A549 (cell line): ENCODE measurements around the gene NEURL1. TPM values are rescaled to one million over a fixed set of nuclear protein-coding genes. Genes with fewer than 3 reads are reported as not detected.

Experiments used
- ATAC-seq, 2 experiments: fragments of 200-7000 bp in 1 of 2; fragments of >200 bp in 1 of 2; cut with Nextera tagmentation in 1 of 2; cut with Tn5 transposase in 1 of 2; 3 replicates each; pipeline versions ENCODE4 v1.8.0 to v1.9.1; 2018 to 2020; ENCODE audit warnings: mild to moderate bottlenecking in 1 of 2, moderate library complexity in 1 of 2
- CTCF ChIA-PET: fragments of 300-600 bp; sonication (Branson Sonifier 250); formaldehyde crosslinking; extraction: SDS; loops from one replicate; lab custom pipeline; 2021; ENCODE audit warnings: antibody characterized with exemption, inconsistent platforms; lab: Yijun Ruan, JAX
- POLR2A ChIA-PET: fragments of 350-600 bp; formaldehyde crosslinking; extraction: SDS; loops from one replicate; lab custom pipeline; 2021; ENCODE audit warnings: antibody characterized with exemption, inconsistent platforms; lab: Yijun Ruan, JAX
- DNase-seq, 2 experiments: peaks; one replicate each; pipeline versions ENCODE4 v3.0.0 to v3.0.0-alpha.2; 2011 to 2016; ENCODE audit warnings: low read depth in 1 of 2, low spot score in 1 of 2
- FAIRE-seq: peaks from 2 replicates; lab custom pipeline; 2011; peaks lifted over from hg19 to GRCh38; lab: Jason Lieb, UNC
- H3K27ac ChIP-seq, 2 experiments: fragments of >200 bp; sonication (Bioruptor Twin); formaldehyde crosslinking; 3 replicates each; pipeline ENCODE4 v1.5.1; 2016 to 2017
- H3K4me1 ChIP-seq: fragments of >200 bp; sonication (Bioruptor Twin); formaldehyde crosslinking; 3 replicates; pipeline ENCODE4 v1.6.1; 2016
- H3K4me2 ChIP-seq: fragments of >200 bp; sonication (Bioruptor Twin); formaldehyde crosslinking; 3 replicates; pipeline ENCODE4 v1.6.1; 2016
- H3K4me3 ChIP-seq: fragments of >200 bp; sonication (Bioruptor Twin); formaldehyde crosslinking; 3 replicates; pipeline ENCODE4 v1.5.1; 2016
- H3K9me3 ChIP-seq: fragments of >200 bp; sonication (Bioruptor Twin); formaldehyde crosslinking; 3 replicates; pipeline ENCODE4 v1.6.1; 2016
- CHD4 ChIP-seq: fragments of 200-600 bp; sonication (generic); IDR thresholded peaks from 2 replicates; pipeline ENCODE4 v1.6.1; 2016; ENCODE audit warnings: antibody characterized with exemption, mild to moderate bottlenecking, borderline replicate concordance
- HDAC2 ChIP-seq: fragments of 200-600 bp; sonication (generic); IDR thresholded peaks from 2 replicates; pipeline ENCODE4 v1.6.1; 2016
- HOXB5 ChIP-seq: fragments of 250-450 bp; sonication (Bioruptor Pico); IDR thresholded peaks from 2 replicates; pipeline ENCODE4 v1.5.0; 2020; ENCODE audit warnings: mild to moderate bottlenecking, moderate library complexity
- MAZ ChIP-seq: fragments of 150-350 bp; IDR thresholded peaks from 2 replicates; pipeline ENCODE4 v1.6.1; 2014; ENCODE audit warnings: antibody characterized with exemption, low read depth, low read length, borderline replicate concordance
- NFE2L2 ChIP-seq: fragments of 150-350 bp; conservative IDR thresholded peaks from 2 replicates; pipeline ENCODE4 v1.6.1; 2014; ENCODE audit warnings: low read length
- POLR2AphosphoS2 ChIP-seq: conservative IDR thresholded peaks from 2 replicates; pipeline ENCODE4 v1.6.1; 2012; ENCODE audit warnings: low read length, improper control_type of control experiment, inconsistent platforms
- SMC3 ChIP-seq: fragments of >200 bp; sonication (Bioruptor Twin); formaldehyde crosslinking; IDR thresholded peaks from 3 replicates; pipeline ENCODE4 v1.6.1; 2018; ENCODE audit warnings: inconsistent platforms
- SREBF2 ChIP-seq: fragments of 450-650 bp; IDR thresholded peaks from 2 replicates; pipeline ENCODE4 v1.6.1; 2014; ENCODE audit warnings: mild to moderate bottlenecking, moderate library complexity
- WGBS: methylation state at CpG from one replicate; pipeline ENCODE4 v1.1.6; 2017; ENCODE audit errors: missing lambda C conversion rate; 5-methylcytosine and 5-hydroxymethylcytosine counted together
- polyA plus RNA-seq, 4 experiments: library from polyadenylated mRNA; depleted of rRNA in 3 of 4; stranded (reverse); fragments of >200 nt; fragmentation: RNase III in 1 of 4; extraction: RNeasy Plus Mini Kit Qiagen cat#74134 plus additional on column Dnase treatment in 1 of 4; gene quantifications; 2 replicates in 3 of 4; 3 replicates in 1 of 4; pipeline ENCODE4 v1.2.3, GENCODE V29; 2011 to 2017
- TF ChIP-seq, protein P1 (sequence below): IDR thresholded peaks from 2 replicates; pipeline ENCODE4 v1.6.1; 2012; ENCODE audit warnings: low read depth, borderline replicate concordance
- TF ChIP-seq, protein P2 (sequence below): fragments of >200 bp; sonication (Bioruptor Twin); formaldehyde crosslinking; IDR thresholded peaks from 3 replicates; pipeline ENCODE4 v1.5.1; 2016
- TF ChIP-seq, protein P3 (sequence below): fragments of 250-450 bp; sonication (Bioruptor Pico); IDR thresholded peaks from 2 replicates; pipeline ENCODE4 v1.5.0; 2021; ENCODE audit warnings: mild to moderate bottlenecking, moderate library complexity, borderline replicate concordance
- TF ChIP-seq, protein P4 (sequence below): fragments of >200 bp; sonication (Bioruptor Twin); formaldehyde crosslinking; IDR thresholded peaks from 2 replicates; pipeline ENCODE4 v1.6.1; 2016
- TF ChIP-seq, protein P5 (sequence below): fragments of 200-600 bp; sonication (generic); IDR thresholded peaks from 2 replicates; pipeline ENCODE4 v1.6.1; 2016; ENCODE audit warnings: antibody characterized with exemption, mild to moderate bottlenecking, moderate library complexity

NEURL1 gene
- polyA plus RNA-seq, 2 of the 4 experiments (the other 2 are of a cell fraction) = 0.06 to 0.37 TPM

DNA sequence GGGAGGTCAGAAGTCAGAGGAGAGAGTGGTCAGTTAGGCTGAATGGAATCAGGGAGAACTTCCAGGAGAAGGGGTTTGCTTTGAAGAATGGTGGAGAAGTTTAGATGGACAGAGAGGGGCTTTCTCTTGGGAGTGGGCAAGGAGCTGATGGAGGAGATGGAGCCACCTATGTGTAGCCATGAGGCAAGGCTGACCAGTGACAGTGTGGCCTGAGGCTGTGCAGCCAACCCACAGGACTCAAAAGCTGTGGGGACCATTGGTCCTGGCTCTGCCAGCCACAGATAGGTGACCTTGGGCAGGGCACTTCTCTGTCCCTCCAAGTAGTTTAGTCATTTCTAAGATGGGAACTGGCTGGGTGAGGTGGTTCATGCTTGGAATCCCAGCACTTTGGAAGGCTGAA lies 18.7 kb downstream of the NEURL1 start (continued):
- TF ChIP-seq MAZ = no peak
- TF ChIP-seq, protein P1, sequence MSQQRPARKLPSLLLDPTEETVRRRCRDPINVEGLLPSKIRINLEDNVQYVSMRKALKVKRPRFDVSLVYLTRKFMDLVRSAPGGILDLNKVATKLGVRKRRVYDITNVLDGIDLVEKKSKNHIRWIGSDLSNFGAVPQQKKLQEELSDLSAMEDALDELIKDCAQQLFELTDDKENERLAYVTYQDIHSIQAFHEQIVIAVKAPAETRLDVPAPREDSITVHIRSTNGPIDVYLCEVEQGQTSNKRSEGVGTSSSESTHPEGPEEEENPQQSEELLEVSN = no peak
- no peak for TF ChIP-seq NFE2L2
- no peak for TF ChIP-seq SREBF2
- TF ChIP-seq, protein P2, sequence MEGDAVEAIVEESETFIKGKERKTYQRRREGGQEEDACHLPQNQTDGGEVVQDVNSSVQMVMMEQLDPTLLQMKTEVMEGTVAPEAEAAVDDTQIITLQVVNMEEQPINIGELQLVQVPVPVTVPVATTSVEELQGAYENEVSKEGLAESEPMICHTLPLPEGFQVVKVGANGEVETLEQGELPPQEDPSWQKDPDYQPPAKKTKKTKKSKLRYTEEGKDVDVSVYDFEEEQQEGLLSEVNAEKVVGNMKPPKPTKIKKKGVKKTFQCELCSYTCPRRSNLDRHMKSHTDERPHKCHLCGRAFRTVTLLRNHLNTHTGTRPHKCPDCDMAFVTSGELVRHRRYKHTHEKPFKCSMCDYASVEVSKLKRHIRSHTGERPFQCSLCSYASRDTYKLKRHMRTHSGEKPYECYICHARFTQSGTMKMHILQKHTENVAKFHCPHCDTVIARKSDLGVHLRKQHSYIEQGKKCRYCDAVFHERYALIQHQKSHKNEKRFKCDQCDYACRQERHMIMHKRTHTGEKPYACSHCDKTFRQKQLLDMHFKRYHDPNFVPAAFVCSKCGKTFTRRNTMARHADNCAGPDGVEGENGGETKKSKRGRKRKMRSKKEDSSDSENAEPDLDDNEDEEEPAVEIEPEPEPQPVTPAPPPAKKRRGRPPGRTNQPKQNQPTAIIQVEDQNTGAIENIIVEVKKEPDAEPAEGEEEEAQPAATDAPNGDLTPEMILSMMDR = no peak
- TF ChIP-seq HOXB5 = no peak
- TF ChIP-seq, protein P3, sequence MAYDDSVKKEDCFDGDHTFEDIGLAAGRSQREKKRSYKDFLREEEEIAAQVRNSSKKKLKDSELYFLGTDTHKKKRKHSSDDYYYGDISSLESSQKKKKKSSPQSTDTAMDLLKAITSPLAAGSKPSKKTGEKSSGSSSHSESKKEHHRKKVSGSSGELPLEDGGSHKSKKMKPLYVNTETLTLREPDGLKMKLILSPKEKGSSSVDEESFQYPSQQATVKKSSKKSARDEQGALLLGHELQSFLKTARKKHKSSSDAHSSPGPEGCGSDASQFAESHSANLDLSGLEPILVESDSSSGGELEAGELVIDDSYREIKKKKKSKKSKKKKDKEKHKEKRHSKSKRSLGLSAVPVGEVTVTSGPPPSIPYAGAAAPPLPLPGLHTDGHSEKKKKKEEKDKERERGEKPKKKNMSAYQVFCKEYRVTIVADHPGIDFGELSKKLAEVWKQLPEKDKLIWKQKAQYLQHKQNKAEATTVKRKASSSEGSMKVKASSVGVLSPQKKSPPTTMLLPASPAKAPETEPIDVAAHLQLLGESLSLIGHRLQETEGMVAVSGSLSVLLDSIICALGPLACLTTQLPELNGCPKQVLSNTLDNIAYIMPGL (CRISPR knock-in tag) = no peak

DNA sequence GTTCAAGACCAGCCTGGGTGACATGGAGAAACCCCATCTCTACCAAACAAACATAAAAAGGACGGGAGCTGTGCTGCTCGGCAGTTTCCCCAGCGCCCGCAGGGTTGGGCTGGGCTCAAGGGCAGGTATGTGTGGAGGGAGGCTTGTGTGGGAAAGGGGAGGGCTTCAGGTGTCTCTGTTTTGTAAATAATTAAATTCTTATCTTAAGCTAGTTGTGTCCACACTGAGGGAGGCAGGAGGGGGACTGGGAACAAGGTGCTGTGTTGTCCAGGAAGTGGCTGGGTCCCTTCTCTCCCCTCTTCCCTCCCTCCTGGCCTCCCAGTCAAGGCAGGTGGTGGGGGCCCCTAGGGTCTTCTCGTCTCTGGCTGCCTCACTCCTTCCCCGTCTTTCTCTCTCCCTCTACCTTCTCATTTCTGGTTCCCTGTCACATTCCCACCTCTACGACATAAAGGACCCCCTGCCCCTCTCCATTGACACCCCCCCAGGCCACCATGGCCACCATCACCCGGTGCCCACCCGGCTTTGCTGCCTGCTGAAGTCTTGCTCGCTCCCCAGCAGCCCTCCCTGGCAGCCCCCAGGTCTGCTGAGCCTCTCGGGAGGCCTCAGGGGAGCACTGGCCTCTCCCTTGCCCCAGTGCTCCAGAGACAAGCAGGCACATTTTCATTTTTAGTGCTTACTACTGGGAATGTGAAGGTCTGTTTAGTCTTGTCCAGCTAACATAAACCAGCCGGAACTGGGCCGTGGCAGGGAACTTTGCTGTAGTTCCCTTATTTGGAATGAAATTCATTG lies 19.3 kb downstream of the NEURL1 start:
- no peak for FAIRE-seq

DNA sequence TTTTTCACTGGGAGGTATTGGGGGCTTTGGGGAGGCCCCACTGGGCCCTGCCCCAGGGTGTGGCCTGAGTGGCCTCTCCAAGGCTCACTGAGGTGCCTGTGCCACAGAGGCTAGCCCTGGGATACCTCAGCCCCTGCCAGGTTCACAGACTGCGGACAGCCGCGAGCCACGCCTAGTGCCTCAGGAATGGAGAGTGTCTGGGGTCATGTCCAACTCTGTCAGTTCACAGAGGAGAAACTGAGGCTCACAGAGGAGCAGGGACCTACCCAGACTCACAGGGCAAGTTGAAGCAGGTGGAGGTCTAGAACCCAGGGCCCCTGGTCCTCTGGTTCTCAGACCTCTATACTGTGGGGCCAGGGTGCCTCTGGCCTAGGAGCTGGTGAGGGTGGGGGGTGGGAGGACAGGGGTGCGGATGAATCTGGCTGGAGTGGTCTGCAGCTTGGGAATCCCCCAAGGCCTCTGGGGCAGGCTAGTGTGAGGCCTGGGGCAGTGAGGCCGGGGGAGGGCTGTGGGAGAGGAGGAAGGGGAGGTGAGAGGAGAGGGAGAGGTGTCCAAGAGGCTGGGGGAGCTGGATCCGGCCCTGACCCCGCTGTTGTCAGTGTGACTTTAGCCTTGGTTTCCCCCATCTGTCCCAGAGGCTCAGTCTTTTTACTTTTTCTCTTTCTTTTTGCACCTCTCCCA lies 20.0 kb downstream of the NEURL1 start:
- no peak for DNase-seq
- TF ChIP-seq CHD4 (no peak), HDAC2 (no peak), SMC3 (no peak)
- TF ChIP-seq, protein P4, sequence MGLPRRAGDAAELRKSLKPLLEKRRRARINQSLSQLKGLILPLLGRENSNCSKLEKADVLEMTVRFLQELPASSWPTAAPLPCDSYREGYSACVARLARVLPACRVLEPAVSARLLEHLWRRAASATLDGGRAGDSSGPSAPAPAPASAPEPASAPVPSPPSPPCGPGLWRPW = no peak
- ChIA-PET POLR2A (no interaction called here), CTCF (interaction anchor here (2.1 kb wide), 1 partner anchor 80 kb away, joined by 4 read pairs; no protein-coding TSS in a partner anchor)
- ATAC-seq = no peak
- WGBS = 86% methylated on average over 4 of the region's 8 CpGs
- Histone ChIP-seq H3K27ac (no peak overlapping the region), H3K9me3 (no peaks in the 10 kb centered on the region), H3K4me1 (no peaks in the 10 kb centered on the region), H3K4me3 (no peak overlapping the region), H3K4me2 (no peak overlapping the region)
- no peak for FAIRE-seq

More for the DNA sequence above, 19.3 kb downstream of the NEURL1 start:
- Histone ChIP-seq H3K9me3 (no peaks in the 10 kb centered on the region), H3K4me3 (no peak overlapping the region), H3K27ac (no peak overlapping the region), H3K4me2 (no peak overlapping the region), H3K4me1 (no peaks in the 10 kb centered on the region)
- ChIA-PET POLR2A (no interaction called here), CTCF (interaction anchor here (1.2 to 2.1 kb wide), 2 partner anchors 30 to 80 kb away, joined by 3 to 4 read pairs; no protein-coding TSS in a partner anchor)
- TF ChIP-seq, protein P5, sequence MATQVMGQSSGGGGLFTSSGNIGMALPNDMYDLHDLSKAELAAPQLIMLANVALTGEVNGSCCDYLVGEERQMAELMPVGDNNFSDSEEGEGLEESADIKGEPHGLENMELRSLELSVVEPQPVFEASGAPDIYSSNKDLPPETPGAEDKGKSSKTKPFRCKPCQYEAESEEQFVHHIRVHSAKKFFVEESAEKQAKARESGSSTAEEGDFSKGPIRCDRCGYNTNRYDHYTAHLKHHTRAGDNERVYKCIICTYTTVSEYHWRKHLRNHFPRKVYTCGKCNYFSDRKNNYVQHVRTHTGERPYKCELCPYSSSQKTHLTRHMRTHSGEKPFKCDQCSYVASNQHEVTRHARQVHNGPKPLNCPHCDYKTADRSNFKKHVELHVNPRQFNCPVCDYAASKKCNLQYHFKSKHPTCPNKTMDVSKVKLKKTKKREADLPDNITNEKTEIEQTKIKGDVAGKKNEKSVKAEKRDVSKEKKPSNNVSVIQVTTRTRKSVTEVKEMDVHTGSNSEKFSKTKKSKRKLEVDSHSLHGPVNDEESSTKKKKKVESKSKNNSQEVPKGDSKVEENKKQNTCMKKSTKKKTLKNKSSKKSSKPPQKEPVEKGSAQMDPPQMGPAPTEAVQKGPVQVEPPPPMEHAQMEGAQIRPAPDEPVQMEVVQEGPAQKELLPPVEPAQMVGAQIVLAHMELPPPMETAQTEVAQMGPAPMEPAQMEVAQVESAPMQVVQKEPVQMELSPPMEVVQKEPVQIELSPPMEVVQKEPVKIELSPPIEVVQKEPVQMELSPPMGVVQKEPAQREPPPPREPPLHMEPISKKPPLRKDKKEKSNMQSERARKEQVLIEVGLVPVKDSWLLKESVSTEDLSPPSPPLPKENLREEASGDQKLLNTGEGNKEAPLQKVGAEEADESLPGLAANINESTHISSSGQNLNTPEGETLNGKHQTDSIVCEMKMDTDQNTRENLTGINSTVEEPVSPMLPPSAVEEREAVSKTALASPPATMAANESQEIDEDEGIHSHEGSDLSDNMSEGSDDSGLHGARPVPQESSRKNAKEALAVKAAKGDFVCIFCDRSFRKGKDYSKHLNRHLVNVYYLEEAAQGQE = no peak
- TF ChIP-seq POLR2AphosphoS2 = no peak
- WGBS = 71% methylated on average over 11 of the region's 13 CpGs
- ATAC-seq (no peak), DNase-seq (no peak)
